NCI-H2196 (cell line): ENCODE results near the gene SNRNP200.
"Not testable (repeated sequence)": the region's sequence is repeated elsewhere in the genome, so short reads cannot be mapped to it uniquely, and the experiment has no call there.

Experiments used
- DNase-seq: peaks from one replicate; lab custom pipeline; 2025; ENCODE audit not compliant: unreplicated experiment; lab: John Stamatoyannopoulos, UW

Gene SNRNP200

DNA sequence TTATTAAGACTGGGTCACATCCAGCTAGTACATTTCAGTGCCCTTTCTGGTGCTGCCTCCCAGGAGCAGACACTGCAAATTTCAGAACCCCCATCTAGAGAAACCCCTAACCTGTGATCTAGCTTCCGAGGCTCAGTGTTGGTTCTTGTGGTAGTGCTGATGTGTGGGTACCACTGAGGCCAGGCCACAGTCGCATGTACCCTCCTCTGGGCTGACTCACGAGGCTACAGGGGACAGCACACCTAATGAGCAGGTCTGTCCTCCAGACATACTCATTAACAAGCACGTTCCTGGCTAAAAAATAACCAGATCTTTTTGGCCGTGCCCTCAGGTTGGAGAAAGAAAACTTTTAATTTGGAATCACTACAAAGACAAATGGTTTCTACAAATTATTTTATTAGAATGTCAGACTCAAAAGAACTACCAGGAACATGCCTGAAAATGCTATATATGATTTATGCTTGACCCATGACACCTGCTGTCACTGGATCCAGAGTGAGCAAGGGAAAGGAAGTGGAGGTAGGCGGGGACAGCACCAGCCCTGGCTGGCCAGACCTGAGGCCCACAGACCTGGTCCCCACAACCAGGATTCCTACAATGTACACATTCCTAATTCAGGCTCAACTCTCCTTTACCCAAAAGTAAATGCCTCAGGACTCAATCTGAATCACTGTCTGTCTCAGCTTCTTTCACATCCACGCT, 30.8 kb downstream of the SNRNP200 start:
- no peak for DNase-seq

DNA sequence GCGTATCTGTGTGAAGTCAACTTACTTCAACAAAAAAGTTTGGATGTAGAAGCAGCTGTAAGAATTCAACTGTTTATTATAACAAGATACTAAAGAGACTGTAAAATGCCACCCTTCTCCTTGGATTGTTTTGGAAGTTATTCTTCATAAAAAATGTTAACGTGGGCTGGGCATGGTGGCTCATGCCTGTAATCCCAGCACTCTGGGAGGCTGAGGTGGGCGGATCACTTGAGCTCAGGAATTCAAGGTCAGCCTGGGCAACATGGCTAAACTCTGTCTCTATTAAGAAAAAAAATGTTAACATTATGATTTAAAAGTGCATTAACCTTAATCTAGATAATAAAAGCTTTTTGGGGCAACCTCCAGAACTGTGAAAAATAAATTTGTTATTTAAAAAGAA, 31.6 kb downstream of the SNRNP200 start:
- no peak for DNase-seq

GRCh38 chr2:96271995-96272394, 33.4 kb downstream of the SNRNP200 start:
- no peak for DNase-seq

- peak; percentile 49 for DNase-seq
Measured at GRCh38 chr2:96267159-96267971, 38.0 kb downstream of the SNRNP200 start.

GRCh38 chr2:96265840-96266679, 39.3 kb downstream of the SNRNP200 start, which contains the start of the genes CIAO1 and TMEM127:
CIAO1 (plus strand) TSS chr2:96266225; CDS start chr2:96266351, 126 bp downstream.
TMEM127 (minus strand) TSS chr2:96265997; CDS start chr2:96265381, 616 bp downstream.
- peak; percentile 98 for DNase-seq

DNA sequence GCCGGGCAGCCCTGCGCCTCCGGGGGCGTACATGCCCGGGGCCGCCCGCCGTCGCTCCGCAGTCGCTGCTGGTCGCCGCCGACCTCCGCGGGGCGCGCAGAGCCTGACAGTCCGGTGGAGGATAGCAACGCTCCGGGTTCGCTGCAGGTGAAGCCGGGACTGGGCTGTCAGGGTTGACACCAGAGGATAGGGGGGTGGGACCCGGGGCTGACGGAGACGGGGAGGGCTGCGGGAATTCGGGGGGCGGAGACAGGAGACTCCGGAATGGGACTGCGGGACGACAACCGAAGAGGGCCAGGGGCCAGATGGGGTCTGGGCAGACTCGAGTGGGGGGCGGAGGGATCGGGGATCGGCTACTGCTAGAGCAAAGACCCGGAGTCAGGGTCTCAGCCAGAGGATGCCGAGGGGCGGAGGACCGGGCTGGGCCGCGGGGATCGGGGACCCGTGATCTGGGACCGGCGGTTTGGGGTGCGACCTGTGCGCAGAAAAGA, 40.0 kb downstream of the SNRNP200 start:
- no peak for DNase-seq

GRCh38 chr2:96264656-96265348, 40.5 kb downstream of the SNRNP200 start:
- no peak for DNase-seq

DNA sequence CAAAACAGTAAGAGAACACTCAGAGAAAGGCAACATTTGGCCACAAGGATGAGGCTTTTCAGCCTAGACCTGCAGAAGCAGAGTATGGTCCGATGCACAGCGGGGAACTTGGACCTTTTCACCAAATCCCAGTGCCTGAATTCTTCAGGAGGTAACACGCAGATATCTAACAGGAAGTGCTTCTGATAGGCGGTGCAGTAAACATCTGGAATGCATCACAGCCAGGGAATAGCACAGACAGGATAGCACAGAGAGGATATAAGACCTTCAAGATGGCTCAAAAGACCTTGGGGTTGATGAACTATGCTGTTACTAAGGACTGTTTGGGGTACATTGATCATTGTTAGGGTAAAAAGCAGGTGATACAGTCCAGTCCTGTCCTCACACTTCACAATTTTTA, 41.3 kb downstream of the SNRNP200 start:
- DNase-seq: no peak

- DNase-seq: no peak
Measured at GRCh38 chr2:96262306-96262705, 43.0 kb downstream of the SNRNP200 start.

GRCh38 chr2:96261328-96262003, 43.9 kb downstream of the SNRNP200 start:
- DNase-seq: no peak

DNA sequence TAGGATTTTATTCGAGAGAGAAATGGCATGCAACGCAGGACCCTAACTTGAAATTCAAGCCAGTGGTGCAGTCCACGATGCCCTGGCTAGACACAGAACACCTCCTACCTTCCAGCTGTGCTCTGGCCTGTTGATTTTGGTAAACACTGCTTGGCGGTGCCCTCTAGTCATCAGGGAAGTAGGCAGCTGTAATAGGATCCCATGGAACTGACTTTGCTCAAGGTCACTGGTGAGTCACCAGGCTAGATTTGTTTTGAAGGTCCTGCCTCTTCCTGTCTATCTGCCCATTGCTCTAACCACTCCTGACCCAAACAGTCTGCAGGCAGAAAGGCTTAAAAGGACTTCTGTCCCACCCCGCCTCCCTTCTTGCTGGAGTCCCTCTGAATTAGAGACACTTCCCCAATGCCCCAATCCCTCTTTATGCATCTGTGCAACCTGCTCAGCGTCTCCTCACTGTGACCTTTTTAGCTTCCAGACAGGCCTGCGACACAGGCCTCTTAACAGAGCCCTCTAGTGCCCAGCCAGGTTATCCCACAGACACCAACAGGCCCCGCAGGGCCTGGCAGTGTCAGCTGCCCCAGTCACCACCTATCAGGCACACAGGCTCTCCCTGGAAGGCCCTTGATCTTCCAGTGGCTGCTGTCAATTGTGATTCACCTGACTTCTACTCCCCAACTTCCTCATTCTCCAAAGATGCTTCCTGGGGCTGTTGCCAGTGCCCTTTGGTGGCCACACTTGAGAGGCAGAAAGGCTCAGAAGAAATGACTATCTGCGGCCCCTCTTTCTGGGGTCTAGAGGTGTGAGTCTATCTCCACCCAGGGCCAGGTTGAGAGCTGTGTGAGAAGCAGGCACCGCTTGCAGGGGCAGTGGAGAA, 44.7 kb downstream of the SNRNP200 start:
- peak; percentile 85 for DNase-seq

DNA sequence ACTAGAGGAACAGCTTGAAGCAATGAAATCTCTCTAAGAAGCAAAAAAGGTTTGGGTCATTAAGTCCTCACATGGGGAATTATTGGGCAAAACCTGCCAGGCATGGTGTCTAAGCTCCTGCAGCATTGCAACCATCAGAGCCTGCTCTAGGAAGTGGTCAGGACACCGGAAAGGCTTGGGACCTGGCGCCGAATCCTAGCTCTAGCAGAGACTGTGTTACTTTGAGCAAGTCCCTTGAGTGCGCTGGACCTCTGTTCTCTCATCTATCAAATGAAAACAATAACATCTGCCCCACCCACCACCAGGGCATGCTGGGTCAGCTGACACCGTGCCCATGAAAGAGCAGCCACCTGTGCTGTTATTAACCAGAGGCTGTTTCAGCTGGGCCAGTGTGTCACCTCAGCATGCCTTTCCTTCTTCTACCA, 45.8 kb downstream of the SNRNP200 start:
- peak; percentile 32 for DNase-seq

- no peak for DNase-seq
Measured at GRCh38 chr2:96258166-96259022, 47.0 kb downstream of the SNRNP200 start.

DNA sequence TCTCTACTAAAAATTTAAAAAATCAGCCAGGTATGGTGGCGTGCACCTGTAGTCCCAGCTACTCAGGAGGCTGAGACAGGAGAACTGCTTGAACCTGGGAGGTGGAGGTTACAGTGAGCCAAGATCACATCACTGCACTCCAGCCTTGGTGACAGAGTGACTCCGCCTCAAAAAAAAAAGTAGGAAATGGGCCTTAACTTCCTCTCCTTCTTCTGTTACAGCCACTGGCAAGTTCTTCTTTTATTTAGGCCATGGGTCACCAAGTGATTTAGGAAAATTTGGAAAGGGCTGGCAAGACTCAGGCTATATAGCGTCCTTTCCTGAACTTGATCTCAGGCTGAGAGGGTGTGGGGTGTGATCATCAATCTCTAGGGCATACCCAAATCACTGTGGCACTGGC, 47.6 kb downstream of the SNRNP200 start:
- DNase-seq: not testable (repeated sequence)

GRCh38 chr2:96256611-96257113, 48.7 kb downstream of the SNRNP200 start:
- no peak for DNase-seq

DNA sequence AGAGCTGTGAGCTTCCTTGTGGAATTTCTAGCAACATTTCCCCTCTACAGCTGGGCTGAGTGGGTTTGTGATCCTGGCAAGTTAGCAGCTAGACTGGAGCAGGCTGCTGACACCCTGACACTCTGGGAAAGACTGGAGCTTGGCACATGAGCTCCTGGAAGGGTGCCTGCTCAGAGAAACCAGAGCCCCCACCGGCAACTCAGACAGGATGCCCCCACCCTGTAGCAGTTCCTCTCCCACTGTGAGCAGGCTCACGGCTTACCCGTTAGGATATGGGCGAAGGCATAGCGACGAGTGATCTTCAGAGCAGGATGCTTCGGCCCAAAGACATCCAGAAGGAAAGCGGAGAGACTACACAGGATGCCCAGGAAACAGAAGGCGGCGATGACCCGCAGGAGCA, 50.8 kb downstream of the SNRNP200 start:
- DNase-seq: no peak

DNA sequence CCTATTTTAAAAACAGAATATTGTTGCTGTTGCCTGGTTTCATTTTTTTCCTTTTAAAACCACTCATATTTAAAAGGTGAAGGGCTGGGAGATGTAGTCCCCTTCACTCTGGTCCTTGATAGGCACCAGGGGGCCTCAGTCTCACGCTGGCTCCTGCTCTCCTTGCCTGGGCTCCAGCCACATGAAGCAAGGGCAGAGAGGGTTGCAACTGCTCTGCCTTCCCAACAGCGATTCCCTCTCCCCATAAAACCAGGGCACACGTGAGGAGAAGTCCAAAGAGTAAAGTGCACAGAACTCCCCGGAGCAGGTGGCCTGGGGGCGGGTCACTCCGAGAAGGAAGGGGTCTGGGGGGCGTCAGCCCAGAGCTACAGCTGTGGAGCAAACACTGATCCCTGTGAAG, 52.3 kb downstream of the SNRNP200 start:
- no peak for DNase-seq

DNA sequence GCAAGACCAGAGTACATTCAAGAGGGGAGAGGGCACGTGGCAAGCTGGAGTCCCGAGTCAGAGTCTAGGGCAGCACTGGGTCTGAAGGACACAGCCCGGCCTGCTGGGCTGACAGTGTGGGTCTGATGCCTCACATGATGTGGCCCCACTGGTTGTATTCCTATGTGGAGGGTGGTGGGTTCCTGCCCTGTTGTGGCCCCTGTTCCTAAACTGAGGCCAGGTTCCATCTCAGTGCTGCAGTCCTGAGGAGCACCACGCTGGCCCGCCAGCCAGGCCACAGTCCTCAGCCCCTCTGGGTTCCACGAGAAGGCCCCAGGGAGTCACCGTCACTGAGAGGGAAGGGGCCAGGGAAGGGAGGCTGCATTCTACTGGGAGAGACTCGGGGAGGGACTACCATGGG, 52.8 kb downstream of the SNRNP200 start:
- no peak for DNase-seq
